ENCODE measurements around the gene RGS3.

DNA sequence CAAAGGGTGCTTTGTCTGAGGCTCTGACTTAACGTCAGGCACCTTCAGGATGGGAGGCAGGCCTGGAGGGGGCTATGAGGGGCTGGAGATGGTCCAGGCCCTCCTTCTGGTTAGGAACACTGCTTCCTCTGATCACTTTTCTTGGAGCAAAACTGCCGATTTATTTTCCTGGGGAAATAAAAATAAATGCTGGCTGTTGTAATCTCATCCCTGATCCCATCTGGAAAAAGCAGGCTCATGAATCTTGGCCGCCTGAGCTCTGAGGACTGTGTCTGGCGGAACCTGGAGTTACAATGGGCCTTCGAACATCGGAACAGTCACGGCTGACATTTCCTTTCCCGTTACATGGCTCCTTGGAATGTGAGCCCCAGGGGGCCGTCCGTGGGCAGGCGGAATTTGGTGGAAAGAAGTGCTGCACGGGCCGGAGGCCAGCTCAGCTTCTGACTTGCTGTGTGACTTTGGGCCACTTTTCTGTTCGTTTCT lies 157.8 kb downstream of the RGS3 start:
- TF ChIP-seq POLR2A (IDR thresholded peaks at IDR 0.05) = no peak
- no peak for TF ChIP-seq CTCF (IDR thresholded peaks at IDR 0.05)
